NCI-H2029 treated with DMSO at 0.1 percent for 48 hours (cell line): ENCODE results near the gene KRTAP4-16.
"Not testable (repeated sequence)": the region's sequence is repeated elsewhere in the genome, so short reads cannot be mapped to it uniquely, and the experiment has no call there.

Experiments used
- DNase-seq: peaks from one replicate; lab custom pipeline; 2025; lab: John Stamatoyannopoulos, UW

KRTAP4-16 gene

DNA sequence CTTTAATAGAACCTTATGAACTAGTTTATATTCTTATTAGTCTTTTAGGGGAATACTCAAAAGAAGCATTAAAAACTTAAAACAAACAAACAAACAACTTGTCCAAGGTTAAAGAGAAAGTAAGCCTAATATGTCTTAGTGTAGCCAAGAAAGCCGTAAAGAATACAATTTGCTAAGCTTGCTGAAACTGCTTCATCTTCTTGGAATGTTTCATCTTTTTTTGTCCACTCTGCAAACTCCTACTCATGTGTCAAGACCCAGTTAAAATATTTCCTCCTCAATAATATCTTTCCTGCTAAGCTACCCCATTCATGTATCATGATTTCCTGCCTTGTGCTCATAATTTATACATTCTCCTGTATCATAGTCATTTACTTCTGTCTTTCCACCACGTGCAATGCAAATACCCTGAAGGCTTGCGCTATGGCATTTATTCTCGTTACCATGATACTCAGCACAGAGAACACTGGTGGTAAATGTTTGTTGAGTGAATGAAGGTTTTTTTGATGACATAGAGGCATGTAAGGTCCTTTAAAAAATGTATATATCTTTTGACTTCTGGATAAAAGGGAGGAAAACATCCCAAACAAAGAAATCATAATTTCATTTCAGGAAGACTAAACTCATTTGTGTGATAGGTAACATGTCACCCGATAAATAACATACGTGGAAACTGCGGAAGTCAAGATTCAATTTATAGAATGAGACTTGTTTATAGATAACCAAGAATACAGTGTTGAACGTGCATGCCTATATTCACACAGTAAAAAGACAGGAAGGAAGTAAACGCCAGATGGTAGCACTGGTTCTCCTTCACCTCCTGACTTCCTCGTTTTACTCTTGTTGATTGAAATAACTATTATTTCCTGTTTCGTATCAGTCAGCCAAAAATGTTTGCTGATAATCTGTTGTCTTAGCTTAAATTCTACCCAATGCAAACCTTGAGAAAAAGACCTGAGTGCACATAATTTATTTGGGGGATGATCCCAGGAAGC lies 18.0 kb upstream of the KRTAP4-16 start:
- DNase-seq, result not testable (repeated sequence)

GRCh38 chr17:41118721-41119120 lies 16.7 kb upstream of the KRTAP4-16 start:
- DNase-seq, result no peak

DNA sequence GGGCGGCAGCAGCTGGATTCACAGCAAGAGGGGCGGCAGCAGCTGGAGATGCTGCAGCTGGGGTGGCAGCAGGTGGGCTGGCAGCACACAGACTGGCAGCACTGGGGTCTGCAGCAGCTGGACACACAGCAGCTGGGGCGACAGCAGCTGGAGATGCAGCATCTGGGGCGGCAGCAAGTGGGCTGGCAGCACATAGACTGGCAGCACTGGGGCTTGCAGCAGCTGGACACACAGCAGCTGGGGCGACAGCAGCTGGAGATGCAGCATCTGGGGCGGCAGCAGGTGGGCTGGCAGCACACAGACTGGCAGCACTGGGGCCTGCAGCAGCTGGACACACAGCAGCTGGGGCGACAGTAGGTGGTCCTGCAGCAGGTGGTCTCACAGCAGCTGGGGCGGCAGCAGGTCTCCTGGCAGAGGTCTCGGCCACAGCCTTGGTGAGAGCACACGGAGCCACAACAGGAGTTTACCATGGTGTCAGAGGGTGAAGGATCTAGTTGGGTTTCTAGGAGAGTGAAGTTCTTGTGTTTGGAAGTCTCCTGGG lies 15.9 kb upstream of the KRTAP4-16 start, which contains the start of gene KRTAP4-11:
TSS of gene KRTAP4-11 (minus strand) at position 528 of the 541 bp plus-strand sequence. CDS start at position 470, 58 bp downstream.
- not testable (repeated sequence) for DNase-seq

- DNase-seq, result no peak
These were observed 14.3 kb upstream of the KRTAP4-16 start for GRCh38 chr17:41116297-41116696.

GRCh38 chr17:41111151-41111885 lies 9.3 kb upstream of the KRTAP4-16 start:
- DNase-seq, result no peak

GRCh38 chr17:41108728-41109386 lies 6.8 kb upstream of the KRTAP4-16 start:
- not testable (repeated sequence) for DNase-seq

GRCh38 chr17:41107941-41108450 lies 6.0 kb upstream of the KRTAP4-16 start:
- DNase-seq, result no peak

DNA sequence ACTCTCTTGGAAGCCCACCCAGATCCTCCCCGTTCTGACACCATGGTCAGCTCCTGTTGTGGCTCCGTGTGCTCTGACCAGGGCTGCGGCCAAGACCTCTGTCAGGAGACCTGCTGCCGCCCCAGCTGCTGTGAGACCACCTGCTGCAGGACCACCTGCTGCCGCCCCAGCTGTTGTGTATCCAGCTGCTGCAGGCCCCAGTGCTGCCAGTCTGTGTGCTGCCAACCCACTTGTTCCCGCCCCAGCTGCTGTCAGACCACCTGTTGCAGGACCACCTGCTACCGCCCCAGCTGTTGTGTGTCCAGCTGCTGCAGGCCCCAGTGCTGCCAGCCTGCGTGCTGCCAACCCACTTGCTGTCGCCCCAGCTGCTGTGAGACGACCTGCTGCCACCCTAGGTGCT lies 3.3 kb upstream of the KRTAP4-16 start, which contains the start of gene KRTAP4-9:
TSS of gene KRTAP4-9 (plus strand) at position 43 of the 400 bp plus-strand sequence. CDS start at position 43, 0 bp downstream.
- not testable (repeated sequence) for DNase-seq

DNA sequence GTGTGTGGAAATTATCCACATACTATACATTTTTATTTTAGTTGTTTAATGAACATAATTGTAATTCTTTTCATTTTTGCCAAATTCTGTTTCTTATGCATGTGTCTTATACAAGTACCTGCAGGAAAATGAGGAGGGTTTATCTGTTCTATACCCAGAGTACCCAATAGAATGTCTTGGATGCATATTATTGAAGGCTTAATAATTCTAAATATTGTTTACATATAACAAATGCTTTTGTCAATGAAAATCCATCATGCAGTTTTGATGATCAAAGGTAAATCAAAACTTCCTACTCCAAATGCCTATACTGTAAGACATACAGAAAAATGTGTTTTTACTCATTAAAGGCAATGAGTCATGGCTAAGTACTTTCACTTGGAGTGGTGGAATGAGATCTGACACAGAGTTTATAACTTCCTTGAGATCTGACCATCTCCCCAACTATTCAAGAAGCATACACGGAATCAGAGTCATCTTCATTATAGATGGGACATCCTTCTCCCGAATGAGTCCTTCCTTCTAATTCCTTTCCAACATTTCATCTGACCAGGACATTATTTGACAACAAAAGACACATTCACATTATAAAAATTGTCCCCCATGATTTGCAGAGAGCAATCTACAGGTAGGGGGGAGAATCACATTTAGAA lies 2.5 kb upstream of the KRTAP4-16 start:
- not testable (repeated sequence) for DNase-seq

DNA sequence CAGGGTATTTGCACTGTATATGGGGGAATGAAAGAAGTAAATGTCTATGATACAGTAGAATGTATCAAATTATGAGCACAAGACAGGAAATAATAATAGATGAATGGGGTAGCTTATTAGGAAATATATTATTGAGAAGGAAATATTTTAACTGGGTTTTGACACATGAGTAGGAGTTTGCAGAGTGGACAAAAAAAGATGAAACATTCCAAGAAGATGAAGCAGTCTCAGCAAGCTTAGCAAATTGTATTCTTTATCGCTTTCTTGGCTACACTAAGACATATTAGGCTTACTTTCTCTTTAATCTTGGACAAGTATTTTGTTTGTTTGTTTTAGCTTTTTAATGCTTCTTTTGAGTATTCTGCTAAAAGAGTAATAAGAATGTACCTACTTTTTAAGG lies 1.9 kb upstream of the KRTAP4-16 start:
- DNase-seq, result no peak

- not testable (repeated sequence) for DNase-seq
These were observed 2.1 kb downstream of the KRTAP4-16 start for GRCh38 chr17:41099682-41100480.

DNA sequence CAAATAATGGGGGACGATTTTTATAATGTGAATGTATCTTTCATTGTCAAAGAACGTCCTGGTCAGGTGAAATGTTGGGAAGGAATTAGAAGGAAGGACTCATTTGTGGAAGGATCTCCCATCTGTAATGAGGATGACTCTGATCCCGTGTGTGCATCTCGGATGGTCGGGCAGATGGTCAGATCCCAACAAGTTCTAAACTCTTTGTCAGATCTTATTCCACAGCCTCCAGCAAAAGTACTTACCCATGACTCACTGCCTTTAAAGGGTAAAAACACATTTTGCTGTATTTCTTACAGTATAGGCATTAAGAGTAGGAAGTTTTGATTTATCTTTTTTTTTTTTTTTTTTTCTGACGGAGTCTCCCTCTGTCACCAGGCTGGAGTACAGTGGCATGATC lies 3.5 kb downstream of the KRTAP4-16 start:
- DNase-seq, result no peak

- DNase-seq, result no peak
These were observed 4.0 kb downstream of the KRTAP4-16 start, which contains the start of gene KRTAP4-8 for GRCh38 chr17:41098042-41098441. TSS of gene KRTAP4-8 (minus strand) at chr17:41098142. CDS start at chr17:41098084, 58 bp downstream.

- no peak for DNase-seq
These were observed 6.0 kb downstream of the KRTAP4-16 start for GRCh38 chr17:41096055-41096454.

DNA sequence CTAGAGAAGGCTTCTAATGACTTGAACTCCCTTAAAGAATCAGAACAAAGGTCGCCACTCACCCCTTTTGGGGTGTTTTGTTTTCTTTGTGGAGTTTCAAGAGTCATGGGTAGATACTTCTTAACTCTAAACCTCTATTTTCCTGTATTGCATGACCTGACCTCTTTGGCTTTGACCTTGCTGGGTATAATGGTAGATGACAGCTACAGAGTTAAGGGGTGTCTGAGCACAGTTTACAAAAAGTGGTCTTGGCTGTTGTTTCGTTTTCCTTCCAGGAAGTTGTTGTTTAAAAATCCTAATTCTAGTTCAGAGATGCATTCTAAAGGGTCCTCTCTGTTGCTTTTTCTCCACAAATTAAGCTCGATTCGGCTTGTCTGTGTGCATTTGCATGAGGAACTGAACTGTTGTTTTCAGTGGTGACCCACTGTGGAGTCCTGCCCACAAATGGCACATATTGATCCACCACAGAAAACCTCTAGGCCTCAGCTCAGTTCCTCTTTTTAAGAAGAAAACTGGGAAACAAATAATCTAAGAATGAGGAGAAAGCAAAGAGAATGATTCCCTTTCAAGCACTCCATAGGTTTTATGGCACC lies 13.2 kb downstream of the KRTAP4-16 start:
- DNase-seq, result not testable (repeated sequence)

DNA sequence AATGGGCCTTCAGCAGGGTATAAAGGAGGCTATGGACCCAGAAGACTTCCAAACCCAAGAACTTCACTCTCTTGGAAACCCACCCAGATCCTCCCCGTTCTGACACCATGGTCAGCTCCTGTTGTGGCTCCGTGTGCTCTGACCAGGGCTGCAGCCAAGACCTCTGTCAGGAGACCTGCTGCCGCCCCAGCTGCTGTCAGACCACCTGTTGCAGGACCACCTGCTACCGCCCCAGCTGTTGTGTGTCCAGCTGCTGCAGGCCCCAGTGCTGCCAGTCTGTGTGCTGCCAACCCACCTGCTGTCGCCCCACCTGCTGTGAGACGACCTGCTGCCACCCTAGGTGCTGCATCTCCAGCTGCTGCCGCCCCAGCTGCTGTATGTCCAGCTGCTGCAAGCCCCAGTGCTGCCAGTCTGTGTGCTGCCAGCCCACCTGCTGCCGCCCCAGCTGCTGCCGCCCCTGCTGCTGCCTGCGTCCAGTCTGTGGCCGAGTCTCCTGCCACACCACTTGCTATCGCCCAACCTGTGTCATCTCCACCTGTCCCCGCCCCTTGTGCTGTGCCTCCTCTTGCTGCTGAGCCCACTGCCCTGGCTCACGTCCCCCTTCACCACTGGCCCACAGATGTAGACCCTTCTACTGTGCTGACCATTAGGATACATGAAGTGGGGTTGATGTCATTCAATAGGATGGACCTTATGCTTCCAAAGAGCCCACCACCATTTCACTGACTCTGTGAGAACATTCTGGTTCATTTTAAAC lies 17.7 kb downstream of the KRTAP4-16 start, which contains the start of gene KRTAP4-7:
TSS of gene KRTAP4-7 (plus strand) at position 51 of the 757 bp plus-strand sequence. CDS start at position 108, 57 bp downstream.
- DNase-seq, result not testable (repeated sequence)

DNA sequence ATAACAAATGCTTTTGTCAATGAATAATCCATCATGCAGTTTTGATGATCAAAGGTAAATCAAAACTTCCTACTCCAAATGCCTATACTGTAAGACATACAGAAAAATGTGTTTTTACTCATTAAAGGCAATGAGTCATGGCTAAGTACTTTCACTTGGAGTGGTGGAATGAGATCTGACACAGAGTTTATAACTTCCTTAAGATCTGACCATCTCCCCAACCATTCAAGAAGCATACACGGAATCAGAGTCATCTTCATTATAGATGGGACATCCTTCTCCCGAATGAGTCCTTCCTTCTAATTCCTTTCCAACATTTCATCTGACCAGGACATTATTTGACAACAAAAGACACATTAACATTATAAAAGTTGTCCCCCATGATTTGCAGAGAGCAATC lies 18.6 kb downstream of the KRTAP4-16 start:
- DNase-seq, result not testable (repeated sequence)

GRCh38 chr17:41082626-41083025 lies 19.4 kb downstream of the KRTAP4-16 start:
- DNase-seq, result no peak

DNA sequence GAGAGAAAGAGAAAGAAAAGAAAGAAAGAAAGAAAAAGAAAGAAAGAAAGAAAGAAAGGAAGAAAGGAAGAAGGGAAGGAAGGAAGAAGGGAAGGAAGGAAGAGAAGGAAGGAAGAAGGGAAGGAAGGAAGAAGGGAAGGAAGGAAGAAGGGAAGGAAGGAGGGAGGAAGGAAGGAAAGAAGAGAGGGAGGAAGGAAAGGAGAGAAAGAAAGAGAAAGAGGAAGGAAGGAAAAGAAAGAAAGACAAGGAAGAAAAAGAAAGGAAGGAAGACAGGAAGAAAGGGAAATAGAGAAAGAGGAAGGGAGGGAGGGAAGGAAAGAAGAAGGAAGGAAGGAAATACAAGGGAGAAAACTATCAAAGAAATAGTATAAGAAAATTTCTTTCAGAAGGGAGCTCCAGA lies 25.2 kb downstream of the KRTAP4-16 start:
- DNase-seq, result no peak
